ENCODE results near the gene ADGRG3.

ADGRG3 gene

DNA sequence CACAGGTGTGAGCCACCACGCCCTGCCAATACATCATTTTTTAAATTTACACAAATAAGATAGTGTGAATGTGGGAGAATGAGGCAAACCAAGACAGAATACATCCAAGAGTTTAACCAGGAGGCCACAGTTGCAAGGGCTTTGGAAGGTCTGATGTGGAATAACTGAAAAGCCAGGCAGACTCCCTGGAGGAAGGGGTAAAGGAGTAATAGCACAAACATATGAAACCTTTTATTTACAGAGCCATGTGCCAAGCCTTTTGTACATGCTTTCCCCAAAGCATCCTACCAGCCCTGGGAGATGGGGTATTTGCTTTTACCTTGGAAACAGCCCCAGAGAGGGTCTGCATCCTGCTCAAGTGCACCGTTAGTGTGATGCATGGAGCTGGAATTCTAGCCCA is 4.7 kb downstream of the ADGRG3 start:
- TF ChIP-seq, protein P1, sequence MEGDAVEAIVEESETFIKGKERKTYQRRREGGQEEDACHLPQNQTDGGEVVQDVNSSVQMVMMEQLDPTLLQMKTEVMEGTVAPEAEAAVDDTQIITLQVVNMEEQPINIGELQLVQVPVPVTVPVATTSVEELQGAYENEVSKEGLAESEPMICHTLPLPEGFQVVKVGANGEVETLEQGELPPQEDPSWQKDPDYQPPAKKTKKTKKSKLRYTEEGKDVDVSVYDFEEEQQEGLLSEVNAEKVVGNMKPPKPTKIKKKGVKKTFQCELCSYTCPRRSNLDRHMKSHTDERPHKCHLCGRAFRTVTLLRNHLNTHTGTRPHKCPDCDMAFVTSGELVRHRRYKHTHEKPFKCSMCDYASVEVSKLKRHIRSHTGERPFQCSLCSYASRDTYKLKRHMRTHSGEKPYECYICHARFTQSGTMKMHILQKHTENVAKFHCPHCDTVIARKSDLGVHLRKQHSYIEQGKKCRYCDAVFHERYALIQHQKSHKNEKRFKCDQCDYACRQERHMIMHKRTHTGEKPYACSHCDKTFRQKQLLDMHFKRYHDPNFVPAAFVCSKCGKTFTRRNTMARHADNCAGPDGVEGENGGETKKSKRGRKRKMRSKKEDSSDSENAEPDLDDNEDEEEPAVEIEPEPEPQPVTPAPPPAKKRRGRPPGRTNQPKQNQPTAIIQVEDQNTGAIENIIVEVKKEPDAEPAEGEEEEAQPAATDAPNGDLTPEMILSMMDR (IDR thresholded peaks at IDR 0.05; ENCODE audit: poor library complexity, severe bottlenecking) = no peak
- DNase-seq (ENCODE audit: low spot score) = no peak
- Histone ChIP-seq H3K27me3 (ENCODE audit: insufficient read depth, poor library complexity, severe bottlenecking) (no peaks in the 10 kb centered on the region), H3K9me3 (ENCODE audit: severe bottlenecking) (no peaks in the 10 kb centered on the region), H3K36me3 (ENCODE audit: low read depth) (no peaks in the 10 kb centered on the region), H3K27ac (ENCODE audit: poor library complexity, severe bottlenecking) (no peak overlapping the region), H3K4me3 (ENCODE audit: severe bottlenecking) (no peak overlapping the region), H3K4me1 (ENCODE audit: insufficient read depth, poor library complexity, severe bottlenecking) (peaks cover 1% of the 10 kb centered on the region)
- no peak for ATAC-seq (ENCODE audit: low read depth)

DNA sequence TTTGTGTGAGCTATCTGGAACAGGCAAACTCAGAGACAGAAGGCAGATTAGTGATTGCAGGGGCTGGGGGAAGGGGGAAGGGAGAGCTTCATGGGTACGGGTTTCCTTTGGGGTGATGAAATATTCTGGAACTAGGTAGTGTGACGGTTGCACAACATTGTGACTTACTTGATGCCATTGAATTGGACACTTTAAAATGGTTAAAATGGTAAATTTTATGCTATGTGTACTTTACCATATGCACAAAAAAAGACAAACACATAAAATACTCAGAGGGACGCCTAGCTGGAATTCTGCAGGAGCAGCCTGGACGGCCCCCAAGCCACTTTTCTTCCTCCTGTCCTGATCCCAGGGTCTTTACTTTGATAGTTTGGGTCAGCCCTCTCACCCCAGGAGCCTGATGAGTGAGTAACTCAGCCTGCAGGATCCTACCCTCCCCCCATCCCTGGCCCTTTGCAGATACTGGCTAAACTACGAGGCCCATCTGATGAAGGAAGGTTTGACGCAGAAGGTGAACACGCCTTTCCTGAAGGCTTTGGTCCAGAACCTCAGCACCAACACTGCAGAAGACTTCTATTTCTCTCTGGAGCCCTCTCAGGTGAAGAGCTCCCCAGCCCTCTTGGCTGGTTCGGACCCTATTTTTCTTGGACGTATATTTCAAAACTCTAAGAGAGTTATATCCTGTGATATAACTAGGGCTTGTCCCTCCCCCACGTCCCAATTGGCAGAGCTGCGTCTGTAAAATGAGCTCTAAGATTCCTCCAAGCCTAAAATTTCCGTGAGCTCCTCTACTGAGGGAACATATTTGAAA is 7.8 kb downstream of the ADGRG3 start:
- no peaks in the 10 kb centered on the region for H3K4me1 ChIP-seq (ENCODE audit: insufficient read depth, poor library complexity, severe bottlenecking)
- no peak for DNase-seq (ENCODE audit: low spot score)

DNA sequence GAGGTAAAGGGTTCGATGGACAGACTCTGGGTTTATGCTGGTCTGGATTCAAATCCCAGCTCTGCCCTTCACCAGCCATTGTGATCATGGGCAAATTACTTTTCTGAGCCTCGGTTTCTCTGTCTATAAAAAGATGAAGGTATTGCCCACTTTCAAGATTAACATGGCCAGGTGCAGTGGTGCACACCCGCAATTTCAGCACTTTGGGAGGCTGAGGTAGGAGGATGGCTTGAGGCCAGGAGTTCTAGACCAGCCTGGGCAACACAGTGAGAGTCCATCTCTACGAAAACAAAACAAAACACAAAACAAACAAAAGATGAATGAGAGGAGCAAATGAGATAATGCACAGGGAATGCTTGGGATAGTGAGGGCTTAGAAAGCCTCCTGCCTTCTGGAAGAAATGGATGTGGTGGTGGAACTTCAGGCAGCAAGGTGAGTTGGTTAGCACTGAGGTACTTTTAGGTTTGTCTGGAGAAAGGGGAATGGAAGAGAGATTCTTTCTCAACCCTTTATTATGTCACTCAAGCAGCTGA is 8.5 kb downstream of the ADGRG3 start:
- Histone ChIP-seq H3K27me3 (ENCODE audit: insufficient read depth, poor library complexity, severe bottlenecking) (no peaks in the 10 kb centered on the region), H3K9me3 (ENCODE audit: severe bottlenecking) (no peaks in the 10 kb centered on the region), H3K36me3 (ENCODE audit: low read depth) (no peaks in the 10 kb centered on the region), H3K4me1 (ENCODE audit: insufficient read depth, poor library complexity, severe bottlenecking) (no peaks in the 10 kb centered on the region), H3K4me3 (ENCODE audit: severe bottlenecking) (no peak overlapping the region), H3K27ac (ENCODE audit: poor library complexity, severe bottlenecking) (no peak overlapping the region)
- TF ChIP-seq, protein P1 (IDR thresholded peaks at IDR 0.05; ENCODE audit: poor library complexity, severe bottlenecking) = no peak
- ATAC-seq (ENCODE audit: low read depth) (no peak), DNase-seq (ENCODE audit: low spot score) (no peak)

More for the DNA sequence above, 7.8 kb downstream of the ADGRG3 start:
- TF ChIP-seq, protein P1 (IDR thresholded peaks at IDR 0.05; ENCODE audit: poor library complexity, severe bottlenecking) = no peak
- H3K27me3 ChIP-seq (ENCODE audit: insufficient read depth, poor library complexity, severe bottlenecking) = no peaks in the 10 kb centered on the region
- ATAC-seq (ENCODE audit: low read depth) = no peak
- no peak overlapping the region for H3K27ac ChIP-seq (ENCODE audit: poor library complexity, severe bottlenecking)
- no peaks in the 10 kb centered on the region for H3K9me3 ChIP-seq (ENCODE audit: severe bottlenecking)
- no peaks in the 10 kb centered on the region for H3K36me3 ChIP-seq (ENCODE audit: low read depth)
- no peak overlapping the region for H3K4me3 ChIP-seq (ENCODE audit: severe bottlenecking)

DNA sequence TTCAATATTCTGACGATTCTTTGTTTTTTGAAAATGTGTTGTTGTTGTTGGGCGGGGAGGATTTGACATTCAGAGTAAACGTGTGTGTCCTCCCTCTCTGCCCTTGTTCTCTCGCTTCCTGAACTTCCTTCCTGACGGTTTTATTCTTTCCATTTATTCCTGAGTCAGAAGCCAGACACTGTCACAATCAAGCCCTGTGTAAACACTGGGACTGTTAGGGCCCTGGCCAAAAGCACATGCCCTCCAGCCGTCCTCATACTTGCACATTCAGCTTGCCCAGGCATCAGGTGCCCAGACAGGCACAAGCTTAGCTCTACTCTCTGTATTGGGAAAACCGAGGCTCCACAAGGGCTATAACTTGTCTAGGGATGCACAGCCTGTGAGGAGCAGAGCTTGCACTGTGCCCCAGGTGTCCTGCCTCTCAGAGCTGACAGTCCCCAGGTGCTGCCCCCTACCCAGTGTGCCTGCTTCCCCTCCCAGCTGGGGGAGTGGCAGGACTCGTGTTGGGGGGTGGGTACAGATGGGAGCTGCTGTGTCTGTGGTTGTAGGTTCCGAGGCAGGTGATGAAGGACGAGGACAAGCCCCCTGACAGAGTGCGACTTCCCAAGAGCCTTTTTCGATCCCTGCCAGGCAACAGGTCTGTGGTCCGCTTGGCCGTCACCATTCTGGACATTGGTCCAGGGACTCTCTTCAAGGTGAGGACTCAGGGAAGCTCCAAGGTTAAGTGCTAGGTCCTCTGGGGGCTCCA is 9.7 kb downstream of the ADGRG3 start:
- no peaks in the 10 kb centered on the region for H3K27me3 ChIP-seq (ENCODE audit: insufficient read depth, poor library complexity, severe bottlenecking)
- peak; percentile 71 for ATAC-seq (ENCODE audit: low read depth)

More for the DNA sequence above, 9.7 kb downstream of the ADGRG3 start:
- TF ChIP-seq, protein P1 (IDR thresholded peaks at IDR 0.05; ENCODE audit: poor library complexity, severe bottlenecking) = no peak
- Histone ChIP-seq H3K4me1 (ENCODE audit: insufficient read depth, poor library complexity, severe bottlenecking) (no peaks in the 10 kb centered on the region), H3K4me3 (ENCODE audit: severe bottlenecking) (no peak overlapping the region), H3K36me3 (ENCODE audit: low read depth) (no peaks in the 10 kb centered on the region), H3K27ac (ENCODE audit: poor library complexity, severe bottlenecking) (no peak overlapping the region), H3K9me3 (ENCODE audit: severe bottlenecking) (no peaks in the 10 kb centered on the region)
- no peak for DNase-seq (ENCODE audit: low spot score)
